Osteoblast (primary cell): ENCODE measurements around the gene ARHGEF9. TPM values are rescaled to one million over a fixed set of nuclear protein-coding genes. Genes with fewer than 3 reads are reported as not detected.
"Not testable (repeated sequence)": the region's sequence is repeated elsewhere in the genome, so short reads cannot be mapped to it uniquely, and the experiment has no call there.

Experiments used
- DNase-seq: peaks from one replicate; pipeline ENCODE4 v3.0.0; 2011; ENCODE audit warnings: low spot score, mixed read lengths; ENCODE audit not compliant: insufficient read length; ENCODE audit errors: missing footprints
- H2AFZ ChIP-seq: 2 replicates; pipeline ENCODE4 v1.6.0; 2011; ENCODE audit warnings: mild to moderate bottlenecking, low read length
- H3K27ac ChIP-seq: 2 replicates; pipeline ENCODE4 v1.5.1; 2011; ENCODE audit warnings: mild to moderate bottlenecking, low read depth, low read length, moderate library complexity
- H3K27me3 ChIP-seq: 2 replicates; pipeline ENCODE4 v1.6.0; 2012; ENCODE audit warnings: mild to moderate bottlenecking, control low read depth, inconsistent platforms, low read length, moderate library complexity; ENCODE audit not compliant: insufficient read depth
- H3K36me3 ChIP-seq: 2 replicates; pipeline ENCODE4 v1.5.1; 2011; ENCODE audit warnings: mild to moderate bottlenecking, low read length, control low read depth, moderate library complexity; ENCODE audit not compliant: insufficient read depth
- H3K4me1 ChIP-seq: 2 replicates; pipeline ENCODE4 v1.5.1; 2011; ENCODE audit warnings: mild to moderate bottlenecking, low read length, control low read depth, moderate library complexity; ENCODE audit not compliant: insufficient read depth
- H3K4me2 ChIP-seq: 2 replicates; pipeline ENCODE4 v1.6.0; 2011; ENCODE audit warnings: mild to moderate bottlenecking, low read length; ENCODE audit not compliant: insufficient read depth
- H3K4me3 ChIP-seq: fragments of 200-600 bp; sonication (generic); 3 replicates; pipeline ENCODE4 v1.5.1; 2012; ENCODE audit warnings: mild to moderate bottlenecking, low read length, inconsistent platforms; ENCODE audit not compliant: insufficient read depth
- H3K79me2 ChIP-seq: 2 replicates; pipeline ENCODE4 v1.6.0; 2012; ENCODE audit warnings: mild to moderate bottlenecking, low read length, control low read depth, inconsistent platforms; ENCODE audit not compliant: insufficient read depth
- H3K9me3 ChIP-seq: 2 replicates; pipeline ENCODE4 v1.5.1; 2011; ENCODE audit warnings: low read depth, low read length, control low read depth
- H4K20me1 ChIP-seq: 2 replicates; pipeline ENCODE4 v1.6.0; 2012; ENCODE audit warnings: mild to moderate bottlenecking, low read length, control low read depth; ENCODE audit not compliant: insufficient read depth
- CTCF ChIP-seq: IDR thresholded peaks from 2 replicates; pipeline ENCODE4 v1.5.1; 2011; ENCODE audit warnings: mild to moderate bottlenecking, low read depth, low read length, moderate library complexity; ENCODE audit errors: extremely low read depth
- total RNA-seq: library from RNA; depleted of rRNA; stranded (reverse); fragments of >200 nt; gene quantifications from 2 replicates; pipeline ENCODE4 v1.2.3, GENCODE V29; 2012

Gene ARHGEF9
- total RNA-seq, 1 donor: 16.3 TPM

DNA sequence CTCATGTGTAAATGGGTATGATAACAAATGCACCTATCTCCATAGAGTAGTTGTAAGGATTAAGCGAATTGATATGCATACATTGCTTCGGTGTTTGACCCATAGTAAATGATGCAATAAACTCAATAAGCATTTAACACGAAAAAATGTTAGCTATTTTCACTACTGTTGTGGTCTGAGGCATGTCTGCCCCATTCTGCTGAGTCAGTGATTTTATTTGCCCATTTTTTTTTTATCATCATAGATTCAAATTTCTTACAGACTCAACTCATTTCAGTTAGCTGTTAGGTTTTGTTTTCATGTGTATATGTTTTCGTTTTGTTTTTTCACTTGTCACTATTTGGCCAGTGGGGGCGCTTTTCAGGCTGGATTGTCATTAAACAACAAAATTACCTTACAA lies 27.8 kb upstream of the ARHGEF9 start:
- no peak for TF ChIP-seq CTCF
- DNase-seq: no peak

GRCh38 chrX:63810746-63811145 lies 25.7 kb upstream of the ARHGEF9 start:
- Histone ChIP-seq H2AFZ (no peak overlapping the region), H4K20me1 (no peaks in the 10 kb centered on the region), H3K4me2 (no peak overlapping the region), H3K79me2 (no peaks in the 10 kb centered on the region), H3K4me1 (no peaks in the 10 kb centered on the region), H3K36me3 (no peaks in the 10 kb centered on the region), H3K4me3 (no peak overlapping the region), H3K9me3 (no peaks in the 10 kb centered on the region), H3K27me3 (no peaks in the 10 kb centered on the region), H3K27ac (no peak overlapping the region)
- no peak for DNase-seq
- TF ChIP-seq CTCF: no peak

More for the DNA sequence above, 27.8 kb upstream of the ARHGEF9 start:
- Histone ChIP-seq H3K9me3 (no peaks in the 10 kb centered on the region), H3K27ac (no peak overlapping the region), H4K20me1 (no peaks in the 10 kb centered on the region), H3K4me2 (no peak overlapping the region), H3K36me3 (no peaks in the 10 kb centered on the region), H2AFZ (no peak overlapping the region), H3K4me3 (no peak overlapping the region), H3K27me3 (no peaks in the 10 kb centered on the region), H3K4me1 (no peaks in the 10 kb centered on the region), H3K79me2 (no peaks in the 10 kb centered on the region)

DNA sequence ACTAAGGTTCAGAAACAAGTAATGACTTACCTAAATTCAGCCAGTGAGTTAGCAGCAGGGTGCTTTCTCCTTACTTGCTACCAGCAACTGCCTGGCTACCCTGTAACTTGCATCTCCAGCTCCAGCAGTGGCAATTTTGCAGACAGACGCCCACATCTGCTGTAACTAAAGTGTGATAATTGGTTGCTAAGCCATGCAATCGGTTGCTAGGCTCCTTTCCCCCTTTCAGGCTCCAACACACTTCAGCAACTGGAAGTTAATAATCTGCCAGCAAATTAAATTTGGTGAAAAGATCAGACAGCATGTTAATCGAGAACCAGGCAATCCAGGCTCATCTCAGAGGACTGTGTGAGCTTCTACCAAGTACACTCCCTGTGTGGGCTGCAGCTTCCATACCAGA lies 24.2 kb upstream of the ARHGEF9 start:
- Histone ChIP-seq H4K20me1 (no peaks in the 10 kb centered on the region), H3K4me3 (no peak overlapping the region), H3K4me2 (no peak overlapping the region), H3K27me3 (no peaks in the 10 kb centered on the region), H3K27ac (no peak overlapping the region), H3K36me3 (no peaks in the 10 kb centered on the region), H3K4me1 (no peaks in the 10 kb centered on the region), H3K9me3 (no peaks in the 10 kb centered on the region), H2AFZ (no peak overlapping the region), H3K79me2 (no peaks in the 10 kb centered on the region)
- no peak for TF ChIP-seq CTCF
- no peak for DNase-seq

GRCh38 chrX:63795406-63795805 lies 10.4 kb upstream of the ARHGEF9 start:
- H3K36me3 ChIP-seq, H3K27me3 ChIP-seq, H2AFZ ChIP-seq, H3K4me3 ChIP-seq, H3K9me3 ChIP-seq, H4K20me1 ChIP-seq, DNase-seq, H3K4me1 ChIP-seq, H3K79me2 ChIP-seq, H3K4me2 ChIP-seq, H3K27ac ChIP-seq: not testable (repeated sequence)

DNA sequence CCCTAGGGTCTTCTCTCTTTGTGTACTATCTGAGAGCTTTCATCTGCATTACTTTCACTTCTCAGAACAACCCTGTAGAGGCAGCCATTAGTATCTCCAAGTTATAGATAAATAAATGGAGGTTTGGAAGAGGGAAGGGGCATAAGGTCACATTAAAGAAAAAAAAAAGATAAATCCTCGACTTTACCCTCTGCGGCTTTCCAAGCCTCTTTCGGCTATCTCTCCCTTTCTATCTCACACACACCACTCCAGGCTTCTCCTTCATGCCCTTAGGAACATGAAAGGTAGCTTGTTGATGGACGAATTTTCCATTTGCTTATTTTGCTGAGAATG lies 660 bp upstream of the ARHGEF9 start:
- no peaks in the 10 kb centered on the region for H3K79me2 ChIP-seq
- no peak for DNase-seq
- no peaks in the 10 kb centered on the region for H3K36me3 ChIP-seq
- no peaks in the 10 kb centered on the region for H3K4me1 ChIP-seq
- H3K4me3 ChIP-seq: peak overlapping the region; percentile 68
- no peaks in the 10 kb centered on the region for H3K27me3 ChIP-seq
- no peak for TF ChIP-seq CTCF
- H3K4me2 ChIP-seq: peak overlapping the region; percentile 67
- no peaks in the 10 kb centered on the region for H4K20me1 ChIP-seq
- no peak overlapping the region for H2AFZ ChIP-seq
- no peak overlapping the region for H3K27ac ChIP-seq
- no peaks in the 10 kb centered on the region for H3K9me3 ChIP-seq
